Brain pericyte (primary cell): Measurements from ENCODE around the gene USHBP1.

Experiments
- DNase-seq: peaks from one replicate; pipeline ENCODE4 v3.0.0-alpha.2; 2012; ENCODE audit warnings: low read depth, low spot score

The USHBP1 gene

DNA sequence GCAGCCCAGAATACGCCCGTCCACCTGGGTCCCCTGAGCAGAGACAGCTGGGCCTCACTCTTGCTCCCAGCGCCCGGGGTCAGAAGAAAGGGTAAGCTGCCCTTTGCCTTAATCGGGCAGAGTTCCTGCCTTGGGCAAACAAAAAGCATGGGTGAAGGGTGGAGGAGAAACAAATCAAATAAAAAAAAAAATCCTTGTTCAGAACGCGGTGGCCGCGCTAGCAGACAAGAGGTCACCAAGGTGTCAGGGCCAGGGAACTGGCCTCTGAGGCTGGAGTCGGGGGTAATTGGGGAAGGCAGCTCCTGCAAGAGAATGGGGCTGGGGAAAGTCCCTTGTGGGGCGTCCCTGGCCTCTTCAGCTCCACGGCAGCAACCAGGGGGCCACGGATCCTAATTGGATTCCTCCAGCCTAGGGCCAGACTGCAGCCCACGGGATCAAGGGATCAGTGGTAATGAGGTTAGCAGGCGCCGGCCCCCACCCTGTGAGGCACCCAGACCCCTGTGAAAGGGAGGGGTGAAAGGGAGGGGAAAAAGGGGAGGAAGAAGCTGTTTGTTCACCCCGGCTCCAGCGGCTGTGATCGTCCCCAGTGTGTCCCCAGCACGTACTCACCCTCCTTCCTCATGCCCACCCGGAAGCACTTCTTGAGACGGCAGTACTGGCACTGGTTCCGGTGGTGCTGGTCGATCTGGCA, 24.3 kb downstream of the USHBP1 start:
- DNase-seq: no peak

- no peak for DNase-seq
These were observed 26.5 kb downstream of the USHBP1 start for GRCh38 chr19:17237747-17238706.

GRCh38 chr19:17236811-17237543, 27.6 kb downstream of the USHBP1 start:
- DNase-seq: no peak

DNA sequence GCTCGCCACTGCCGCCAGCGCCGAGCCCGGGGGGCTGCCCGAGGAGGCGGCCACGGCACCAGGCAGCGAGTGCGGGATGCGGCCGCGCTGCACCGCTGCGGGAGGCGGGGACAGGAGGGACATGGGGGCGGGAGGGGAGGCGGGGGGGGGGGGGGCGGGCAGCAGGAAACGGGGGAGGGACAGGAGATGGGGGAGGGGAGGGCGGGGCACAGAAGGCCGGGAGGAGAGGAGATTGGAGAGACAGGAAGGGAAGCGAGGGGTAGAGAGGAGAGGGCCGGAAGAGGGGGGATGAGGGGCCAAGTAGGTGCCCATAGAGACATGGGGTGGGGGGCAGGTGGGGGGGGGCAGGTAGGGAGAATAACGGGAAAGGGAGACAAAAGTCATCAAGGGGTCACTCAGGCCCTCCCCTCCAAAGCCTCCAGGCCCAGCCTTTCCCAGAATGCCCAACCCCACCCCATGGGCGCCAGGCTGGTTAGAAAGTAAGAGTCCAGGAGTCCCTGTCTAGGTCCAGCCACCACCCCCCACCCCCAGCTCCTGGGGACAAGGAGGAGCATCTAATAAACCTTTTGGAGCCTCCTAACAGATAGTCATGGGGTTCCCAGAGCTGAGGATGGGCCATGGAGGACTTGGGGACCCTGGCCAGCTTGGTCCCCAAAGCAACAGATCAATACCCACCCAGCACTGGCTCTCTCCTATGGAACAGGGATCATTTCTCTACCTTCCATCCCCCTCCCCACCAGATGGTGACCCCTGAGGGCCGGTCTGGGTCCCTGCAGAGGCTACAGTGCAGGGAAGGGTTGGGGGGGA, 28.4 kb downstream of the USHBP1 start:
- no peak for DNase-seq

DNA sequence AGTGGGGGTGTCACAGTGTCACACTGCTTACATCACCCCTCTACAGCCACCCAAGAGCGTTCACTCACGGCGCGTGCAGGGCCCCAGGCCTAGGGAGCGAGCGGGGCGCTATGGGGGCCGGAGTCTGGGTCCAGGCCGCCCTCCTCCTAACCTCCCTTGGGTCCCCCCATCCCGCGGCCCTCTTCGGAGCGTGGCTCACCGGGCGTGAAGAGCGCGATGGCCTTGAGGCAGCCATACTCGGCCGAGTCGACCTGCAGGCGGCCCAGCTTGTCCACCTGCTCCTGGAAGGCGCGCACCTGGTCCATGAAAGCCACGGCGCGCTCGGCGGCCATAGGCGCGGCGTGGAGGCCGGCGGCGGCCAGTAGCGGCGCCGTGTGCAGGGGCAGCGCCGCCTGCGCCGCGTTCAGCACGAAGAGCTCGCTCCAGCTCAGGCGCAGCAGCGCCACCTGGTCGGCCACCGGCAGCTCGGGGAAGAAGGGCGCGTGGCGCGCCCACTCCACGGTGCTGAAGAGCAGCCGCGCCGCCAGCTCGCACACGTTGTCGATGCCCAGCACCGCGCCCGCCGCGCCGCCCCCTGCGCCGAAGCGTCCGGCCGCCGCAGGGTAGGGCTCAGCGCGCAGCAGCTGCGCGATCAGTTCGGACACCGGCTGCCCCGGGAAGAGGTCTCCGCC, 29.1 kb downstream of the USHBP1 start:
- DNase-seq: no peak

GRCh38 chr19:17234911-17235299, 29.6 kb downstream of the USHBP1 start:
- DNase-seq: no peak

- DNase-seq: no peak
These were observed 32.3 kb downstream of the USHBP1 start for GRCh38 chr19:17232258-17232657.

DNA sequence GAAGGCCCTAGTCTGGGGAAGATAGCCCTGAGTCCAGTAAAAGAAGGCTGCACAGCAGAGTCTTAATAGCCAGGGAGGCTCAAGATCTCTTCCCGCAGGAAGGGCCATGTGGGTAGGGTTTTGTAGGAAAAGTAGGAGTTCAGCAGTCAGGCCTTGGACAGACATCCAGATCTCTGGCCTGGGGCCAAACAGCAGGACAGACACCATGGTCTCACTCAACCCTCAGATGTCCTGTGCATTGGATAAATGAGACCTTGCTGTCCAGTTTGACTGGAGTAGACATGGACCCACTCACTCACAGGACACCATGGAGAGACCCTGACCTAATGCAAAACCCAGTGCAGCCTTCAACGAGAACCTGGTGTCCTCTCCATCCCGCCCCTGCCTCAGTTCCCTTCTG, 34.7 kb downstream of the USHBP1 start:
- no peak for DNase-seq

DNA sequence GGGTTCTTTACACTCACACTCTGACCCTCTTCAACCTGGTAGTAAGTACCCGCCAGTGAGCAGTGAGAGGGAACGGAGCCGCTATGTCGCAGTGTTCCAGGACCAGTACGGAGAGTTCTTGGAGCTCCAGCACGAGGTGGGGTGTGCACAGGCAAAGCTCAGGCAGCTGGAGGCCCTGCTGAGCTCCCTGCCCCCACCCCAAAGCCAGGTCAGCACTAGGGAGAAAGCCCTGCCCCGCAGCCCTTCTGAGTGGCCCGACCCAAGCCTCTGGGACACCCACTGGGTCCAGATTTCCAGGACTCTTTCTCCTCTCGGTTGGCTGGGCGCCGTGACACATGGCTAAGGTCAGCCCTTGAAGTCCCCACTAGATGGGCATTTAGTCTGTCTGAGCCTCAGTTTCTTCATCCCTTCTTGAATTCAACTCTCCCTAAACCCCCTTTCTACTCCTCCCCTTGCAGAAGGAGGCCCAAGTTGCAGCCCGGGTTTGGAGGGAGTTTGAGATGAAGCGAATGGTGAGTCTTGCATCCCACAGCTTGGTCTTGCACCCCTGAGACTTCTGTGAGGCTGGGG, 36.7 kb downstream of the USHBP1 start:
- no peak for DNase-seq

GRCh38 chr19:17226002-17226933, 38.3 kb downstream of the USHBP1 start, which contains the start of gene OCEL1:
Gene OCEL1 (plus strand): TSS chr19:17226226. CDS start chr19:17226248, 22 bp downstream.
- DNase-seq: peak; percentile 87

DNA sequence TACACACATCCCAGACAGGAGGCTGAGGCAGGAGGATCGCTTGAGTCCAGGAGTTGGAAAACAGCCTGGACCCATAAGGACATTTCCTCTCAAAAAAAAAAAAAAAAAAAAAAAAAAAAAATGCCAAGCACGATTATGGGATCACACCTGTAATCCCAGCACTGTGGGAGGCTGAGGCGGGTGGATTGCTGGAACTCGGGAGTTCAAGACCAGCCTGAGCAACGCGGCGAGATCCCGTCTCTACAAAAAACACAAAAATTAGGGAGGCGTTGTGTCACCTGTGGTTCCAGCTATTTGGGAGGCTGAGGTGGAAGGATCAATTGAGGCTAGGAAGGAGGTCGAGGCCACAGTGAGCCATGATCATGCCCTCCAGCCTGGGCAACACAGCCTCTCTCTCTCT, 39.5 kb downstream of the USHBP1 start:
- no peak for DNase-seq

DNA sequence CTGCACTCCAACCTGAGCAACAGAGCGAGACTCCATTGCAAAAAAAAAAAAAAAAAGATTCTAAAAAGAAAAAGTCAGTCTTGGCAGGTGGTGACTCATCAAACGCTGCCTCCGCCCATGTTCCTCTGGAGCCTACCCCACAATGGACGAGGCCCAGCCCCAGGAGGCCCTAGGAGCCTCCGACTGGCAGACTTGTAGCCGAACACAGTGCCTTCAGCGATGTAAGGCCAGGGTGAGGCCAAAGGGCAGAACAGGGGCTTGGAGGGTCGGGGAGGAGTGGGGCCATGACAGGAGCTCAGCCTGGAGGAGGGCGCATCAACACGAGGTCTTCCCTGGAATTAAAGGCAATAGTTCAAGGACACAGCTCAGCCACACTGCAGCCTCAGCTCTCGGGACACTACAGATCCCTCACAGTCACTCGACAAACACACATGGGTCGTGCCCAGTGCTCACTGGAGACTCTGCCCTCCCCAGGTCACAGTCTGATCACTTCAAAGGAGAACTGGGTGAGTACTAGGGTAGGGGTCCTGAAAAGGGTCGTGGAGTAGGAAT, 44.3 kb downstream of the USHBP1 start:
- no peak for DNase-seq

- no peak for DNase-seq
These were observed 45.3 kb downstream of the USHBP1 start for GRCh38 chr19:17219286-17219685.

- DNase-seq: no peak
These were observed 48.4 kb downstream of the USHBP1 start for GRCh38 chr19:17216058-17216670.

GRCh38 chr19:17215127-17215971, 49.2 kb downstream of the USHBP1 start, which contains the start of gene USE1:
Gene USE1 (plus strand): TSS chr19:17215357. CDS start chr19:17215406, 49 bp downstream.
- peak; percentile 67 for DNase-seq

DNA sequence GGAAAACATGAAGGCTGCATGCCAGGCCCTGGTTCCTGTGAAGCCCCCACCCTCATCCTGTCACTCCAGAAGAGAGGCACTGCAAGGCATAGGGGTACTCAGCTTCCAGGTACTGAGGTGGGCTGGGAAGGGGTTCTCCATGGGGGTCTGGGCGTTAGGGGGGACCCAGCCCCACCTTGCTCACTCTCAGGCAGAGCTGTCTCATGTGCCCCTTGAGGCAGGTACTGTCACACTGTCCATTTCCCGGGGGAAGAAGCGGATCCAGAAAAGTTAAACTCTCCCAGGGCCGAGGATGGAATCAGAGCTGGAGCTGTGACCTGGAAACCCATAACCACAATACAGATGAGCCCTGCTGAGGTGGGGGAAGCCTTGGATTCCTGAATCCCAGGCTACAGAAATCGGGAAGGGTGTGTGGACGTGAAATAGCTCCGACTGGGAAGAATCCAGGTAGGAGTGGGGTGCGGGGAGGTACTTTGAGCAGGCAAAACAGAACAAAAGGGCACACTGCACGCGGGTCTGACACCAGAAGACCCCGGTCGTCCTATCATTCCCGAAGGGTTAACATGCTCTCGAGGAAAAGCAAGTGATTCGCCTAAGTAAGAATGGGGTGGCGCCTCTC, 49.9 kb downstream of the USHBP1 start:
- no peak for DNase-seq

DNA sequence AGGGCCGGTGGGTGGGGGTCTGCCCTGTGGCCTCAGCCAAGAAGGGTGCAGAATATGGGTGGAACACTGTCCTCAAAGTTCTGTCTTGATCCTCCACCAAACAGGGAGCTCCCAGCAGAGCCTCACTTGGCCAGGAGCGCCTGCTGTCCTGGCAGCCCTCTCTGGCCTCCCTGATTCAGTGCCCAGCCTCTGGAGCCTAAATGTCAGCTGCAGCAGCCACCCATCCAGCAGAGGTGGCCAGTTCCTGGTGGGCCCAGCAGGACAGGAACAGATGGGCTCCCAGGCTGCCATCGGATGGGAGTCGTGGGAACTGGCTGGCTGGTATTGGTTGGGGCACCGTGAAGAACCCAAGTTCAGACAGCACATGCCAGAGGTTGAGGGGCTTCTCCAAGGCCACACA, 51.2 kb downstream of the USHBP1 start:
- DNase-seq: no peak
